Measurements from ENCODE around the gene TSPAN5. TPM values are rescaled to one million over a fixed set of nuclear protein-coding genes. Genes with fewer than 3 reads are reported as not detected.
A peak's percentile ranks its signal among the peaks of the same experiment; 100 is the strongest.
"Not testable (repeated sequence)": the region's sequence is repeated elsewhere in the genome, so short reads cannot be mapped to it uniquely, and the experiment has no call there.

The TSPAN5 gene
- total and polyA plus RNA-seq, 2 donors from 2014 or later, result 6.8 to 13.8 TPM

DNA sequence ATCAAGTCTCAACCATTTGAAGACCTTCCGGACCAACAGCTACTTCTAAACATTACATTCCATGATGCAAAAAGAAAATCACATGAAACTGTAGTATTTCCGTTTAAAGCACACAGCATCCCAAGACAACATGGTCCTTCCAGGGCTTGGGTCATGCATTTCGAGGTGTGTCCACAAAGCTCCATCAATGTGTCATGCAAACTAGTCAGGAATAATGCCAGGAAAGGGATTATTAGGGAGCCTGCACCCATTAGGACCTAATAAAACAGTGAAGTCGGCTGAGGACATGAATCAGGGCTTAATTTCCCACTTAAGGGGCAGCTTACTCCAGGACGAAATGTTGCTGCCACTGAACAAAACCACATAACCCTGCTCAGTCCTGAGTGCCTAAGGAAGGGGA lies 177.9 kb downstream of the TSPAN5 start:
- intact Hi-C loops (cut with DNase I), result no loop called here
- no peaks in the 10 kb centered on the region for H3K36me3 ChIP-seq (ENCODE audit: control insufficient read depth in 2 of 3, insufficient read depth in 3 of 3, low read length in 3 of 3)
- DNase-seq, result no peak
- H3K27me3 ChIP-seq (ENCODE audit: control insufficient read depth, insufficient read depth, low read length), result no peaks in the 10 kb centered on the region
- H3K9ac ChIP-seq (ENCODE audit: low read length in 3 of 3), result no peak overlapping the region
- H3K4me1 ChIP-seq (ENCODE audit: control insufficient read depth in 2 of 3, insufficient read depth in 2 of 3, low read depth in 1 of 3, low read length in 3 of 3), result no peaks in the 10 kb centered on the region
- no peak overlapping the region for H3K27ac ChIP-seq (ENCODE audit: low read depth in 2 of 2, low read length in 2 of 2)
- no peak overlapping the region for H3K4me3 ChIP-seq (ENCODE audit: low read length in 3 of 3)
- no peaks in the 10 kb centered on the region for H3K9me3 ChIP-seq (ENCODE audit: control insufficient read depth in 2 of 3, insufficient read depth in 1 of 3, low read length in 3 of 3)
- FAIRE-seq, result no peak
- TF ChIP-seq, protein P1, sequence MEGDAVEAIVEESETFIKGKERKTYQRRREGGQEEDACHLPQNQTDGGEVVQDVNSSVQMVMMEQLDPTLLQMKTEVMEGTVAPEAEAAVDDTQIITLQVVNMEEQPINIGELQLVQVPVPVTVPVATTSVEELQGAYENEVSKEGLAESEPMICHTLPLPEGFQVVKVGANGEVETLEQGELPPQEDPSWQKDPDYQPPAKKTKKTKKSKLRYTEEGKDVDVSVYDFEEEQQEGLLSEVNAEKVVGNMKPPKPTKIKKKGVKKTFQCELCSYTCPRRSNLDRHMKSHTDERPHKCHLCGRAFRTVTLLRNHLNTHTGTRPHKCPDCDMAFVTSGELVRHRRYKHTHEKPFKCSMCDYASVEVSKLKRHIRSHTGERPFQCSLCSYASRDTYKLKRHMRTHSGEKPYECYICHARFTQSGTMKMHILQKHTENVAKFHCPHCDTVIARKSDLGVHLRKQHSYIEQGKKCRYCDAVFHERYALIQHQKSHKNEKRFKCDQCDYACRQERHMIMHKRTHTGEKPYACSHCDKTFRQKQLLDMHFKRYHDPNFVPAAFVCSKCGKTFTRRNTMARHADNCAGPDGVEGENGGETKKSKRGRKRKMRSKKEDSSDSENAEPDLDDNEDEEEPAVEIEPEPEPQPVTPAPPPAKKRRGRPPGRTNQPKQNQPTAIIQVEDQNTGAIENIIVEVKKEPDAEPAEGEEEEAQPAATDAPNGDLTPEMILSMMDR (IDR thresholded peaks at IDR 0.05; ENCODE audit: borderline replicate concordance, extremely low read depth, insufficient read depth), result no peak

DNA sequence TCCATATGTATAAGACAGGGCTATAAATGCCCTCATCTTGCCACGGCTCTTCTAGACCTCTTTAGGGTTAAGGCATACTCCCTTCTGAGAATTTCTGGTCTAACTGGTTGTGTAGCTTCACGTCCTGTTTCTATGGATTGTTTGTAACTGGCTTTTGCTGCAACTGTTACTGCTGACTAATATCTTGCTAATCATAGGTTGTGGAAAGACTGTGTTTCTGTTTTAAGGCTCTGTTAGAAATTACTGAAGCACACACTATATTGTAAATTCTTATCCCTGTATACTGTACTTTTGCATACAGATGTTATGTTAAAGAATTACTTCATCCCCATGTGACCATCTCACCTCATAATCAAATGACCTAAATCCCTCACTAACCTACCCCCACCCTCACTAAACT lies 178.8 kb downstream of the TSPAN5 start:
- H3K27me3 ChIP-seq (ENCODE audit: control insufficient read depth, insufficient read depth, low read length); H3K4me1 ChIP-seq (ENCODE audit: control insufficient read depth in 2 of 3, insufficient read depth in 2 of 3, low read depth in 1 of 3, low read length in 3 of 3); H3K27ac ChIP-seq (ENCODE audit: low read depth in 2 of 2, low read length in 2 of 2); FAIRE-seq; intact Hi-C loops (cut with DNase I); H3K9me3 ChIP-seq (ENCODE audit: control insufficient read depth in 2 of 3, insufficient read depth in 1 of 3, low read length in 3 of 3); H3K36me3 ChIP-seq (ENCODE audit: control insufficient read depth in 2 of 3, insufficient read depth in 3 of 3, low read length in 3 of 3); H3K9ac ChIP-seq (ENCODE audit: low read length in 3 of 3); H3K4me3 ChIP-seq (ENCODE audit: low read length in 3 of 3): not testable (repeated sequence)
- DNase-seq, result peak in 1 of 5 donors; percentile 15

DNA sequence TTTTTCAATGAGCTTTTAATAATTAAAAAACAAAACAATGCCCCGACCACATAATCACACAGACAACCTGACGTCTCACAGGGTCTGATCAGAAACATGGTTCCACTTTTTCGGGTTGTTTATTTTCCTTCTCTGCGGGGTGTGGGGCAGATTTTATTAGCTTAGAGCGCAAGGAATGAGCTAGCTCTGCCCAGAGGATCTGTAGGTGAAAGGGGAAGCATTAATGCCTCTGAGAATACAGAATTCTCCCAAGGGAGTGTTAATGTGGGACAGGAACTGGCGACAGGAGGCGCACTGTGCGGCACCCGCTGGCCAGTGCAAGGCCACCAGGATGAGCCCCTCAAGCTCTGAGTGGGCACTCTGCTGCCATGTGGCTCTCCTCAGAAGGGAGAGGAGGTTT lies 181.5 kb downstream of the TSPAN5 start:
- TF ChIP-seq, protein P1 (IDR thresholded peaks at IDR 0.05; ENCODE audit: borderline replicate concordance, extremely low read depth, insufficient read depth), result no peak
- FAIRE-seq (no peak), DNase-seq (no peak)
- Histone ChIP-seq H3K27ac (ENCODE audit: low read depth in 2 of 2, low read length in 2 of 2) (no peak overlapping the region), H3K36me3 (ENCODE audit: control insufficient read depth in 2 of 3, insufficient read depth in 3 of 3, low read length in 3 of 3) (no peaks in the 10 kb centered on the region), H3K27me3 (ENCODE audit: control insufficient read depth, insufficient read depth, low read length) (no peaks in the 10 kb centered on the region), H3K4me3 (ENCODE audit: low read length in 3 of 3) (no peak overlapping the region), H3K9me3 (ENCODE audit: control insufficient read depth in 2 of 3, insufficient read depth in 1 of 3, low read length in 3 of 3) (no peaks in the 10 kb centered on the region), H3K4me1 (ENCODE audit: control insufficient read depth in 2 of 3, insufficient read depth in 2 of 3, low read depth in 1 of 3, low read length in 3 of 3) (no peaks in the 10 kb centered on the region), H3K9ac (ENCODE audit: low read length in 3 of 3) (no peak overlapping the region)
- intact Hi-C loops (cut with DNase I), result no loop called here

DNA sequence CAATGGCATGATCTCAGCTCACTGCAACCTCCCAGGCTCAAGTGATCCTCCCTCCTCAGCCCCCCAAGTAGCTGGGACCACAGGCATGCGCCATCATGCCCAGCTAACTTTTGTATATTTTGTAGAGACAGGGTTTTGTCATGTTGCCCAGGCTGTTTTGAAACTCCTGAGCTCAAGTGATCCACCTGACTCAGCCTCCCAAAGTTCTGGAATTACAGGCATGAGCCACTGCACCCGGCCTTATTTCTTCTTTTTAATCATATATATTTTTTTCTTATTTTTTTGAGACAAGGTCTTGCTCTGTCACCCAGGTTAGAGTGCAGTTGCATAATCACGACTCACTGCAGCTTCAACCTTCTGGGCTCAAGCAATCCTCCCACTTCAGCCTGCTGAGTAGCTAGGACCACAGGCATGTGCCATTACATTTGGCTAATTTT lies 184.0 kb downstream of the TSPAN5 start:
- no peak for FAIRE-seq
- TF ChIP-seq, protein P1 (IDR thresholded peaks at IDR 0.05; ENCODE audit: borderline replicate concordance, extremely low read depth, insufficient read depth), result no peak
- Histone ChIP-seq H3K4me3 (ENCODE audit: low read length in 3 of 3) (no peak overlapping the region), H3K4me1 (ENCODE audit: control insufficient read depth in 2 of 3, insufficient read depth in 2 of 3, low read depth in 1 of 3, low read length in 3 of 3) (no peaks in the 10 kb centered on the region), H3K27me3 (ENCODE audit: control insufficient read depth, insufficient read depth, low read length) (no peaks in the 10 kb centered on the region), H3K9ac (ENCODE audit: low read length in 3 of 3) (no peak overlapping the region), H3K9me3 (ENCODE audit: control insufficient read depth in 2 of 3, insufficient read depth in 1 of 3, low read length in 3 of 3) (no peaks in the 10 kb centered on the region), H3K36me3 (ENCODE audit: control insufficient read depth in 2 of 3, insufficient read depth in 3 of 3, low read length in 3 of 3) (no peaks in the 10 kb centered on the region), H3K27ac (ENCODE audit: low read depth in 2 of 2, low read length in 2 of 2) (no peak overlapping the region)
- DNase-seq, result no peak
- intact Hi-C loops (cut with DNase I), result no loop called here
